Measurements from ENCODE around the gene FKBP14. TPM values are rescaled to one million over a fixed set of nuclear protein-coding genes. Genes with fewer than 3 reads are reported as not detected.

Gene FKBP14
- total and polyA plus RNA-seq, 2 of the 8 experiments (the other 6 are each of a cell fraction or from before 2014, with no cell fraction given): 3.2 to 20.7 TPM

GRCh38 chr7:30027065-30027456 is 559 bp upstream of the FKBP14 start:
- ChIA-PET CTCF (ENCODE audit: partially characterized antibody) (interaction anchor here (1.2 to 1.6 kb wide), 2 partner anchors 34 to 50 kb away, joined by 3 to 4 read pairs; no protein-coding TSS in a partner anchor), POLR2A (ENCODE audit: partially characterized antibody) (interaction anchor here (0.7 to 1.6 kb wide), 4 partner anchors 13 to 107 kb away, joined by 3 to 5 read pairs (median 4); partner anchors contain the start of gene MTURN)
- Histone ChIP-seq H3K27ac (ENCODE audit: low read depth, low read length) (no peak overlapping the region), H3K56ac (replicated peaks; ENCODE audit: insufficient read length, low read depth, low read length) (no peak overlapping the region), H3K18ac (ENCODE audit: extremely low read depth, low read length) (no peak overlapping the region), H3K9ac (replicated peaks in 1 of 4; ENCODE audit: extremely low read depth in 1 of 4, low read depth in 3 of 4, low read length in 3 of 4) (peak overlapping the region in 1 of 4 experiments; percentile 46; a peak in 1 of 7 replicates), H4K20me1 (replicated peaks in 1 of 2; ENCODE audit: control insufficient read depth in 1 of 2, insufficient read depth in 2 of 2, low read length in 2 of 2) (peaks cover 0 to 12% of the 10 kb centered on the region in 2 experiments), H3K23ac (ENCODE audit: insufficient read length) (no peak overlapping the region), H2BK12ac (ENCODE audit: low read depth, low read length) (no peak overlapping the region), H4K5ac (ENCODE audit: insufficient read length, low read depth, low read length) (no peak overlapping the region), H2AK5ac (ENCODE audit: low read depth, low read length) (no peak overlapping the region), H3K14ac (ENCODE audit: insufficient read length) (no peak overlapping the region), H3K27me3 (replicated peaks in 1 of 4; ENCODE audit: control insufficient read depth in 3 of 4, extremely low read depth in 1 of 4, insufficient read depth in 3 of 4, low read length in 3 of 4) (no peaks in the 10 kb centered on the region), H3K4me2 (ENCODE audit: insufficient read depth in 1 of 2, low read depth in 2 of 2, low read length in 2 of 2) (peak overlapping the region; percentile 85 to 96), H3K36me3 (ENCODE audit: control insufficient read depth in 2 of 4, insufficient read depth in 4 of 4, low read length in 3 of 4) (0 out of 8 replicates have a peak, but pooled peaks cover 0 to under 1% (median 0%) of the 10 kb centered on the region in 4 experiments), H4K8ac (ENCODE audit: extremely low read depth, insufficient read depth, low read length) (no peak overlapping the region), H3K4ac (replicated peaks; ENCODE audit: insufficient read length, low read depth, low read length) (no peak overlapping the region), H3K4me1 (replicated peaks in 1 of 4; ENCODE audit: control insufficient read depth in 3 of 4, insufficient read depth in 4 of 4, low read length in 3 of 4) (peaks cover 0 to 13% (median 4%) of the 10 kb centered on the region in 4 experiments; a peak in 5 of 7 replicates), H3K9me3 (ENCODE audit: insufficient read depth in 2 of 2, low read depth in 1 of 2, low read length in 1 of 2) (no peaks in the 10 kb centered on the region), H4K91ac (replicated peaks; ENCODE audit: insufficient read length, low read length) (no peak overlapping the region), H3K23me2 (ENCODE audit: low read depth, low read length) (peaks cover 11% of the 10 kb centered on the region), H3K79me1 (ENCODE audit: low read depth, low read length) (peaks cover 2% of the 10 kb centered on the region; the same call in 1 of the 2 replicates), H3K79me2 (ENCODE audit: control insufficient read depth in 1 of 2, insufficient read depth in 2 of 2, low read length in 2 of 2) (peaks cover 8 to 66% of the 10 kb centered on the region in 2 experiments), H3K4me3 (ENCODE audit: extremely low read depth in 1 of 4, insufficient read depth in 2 of 4, low read depth in 3 of 4, low read length in 4 of 4) (peak overlapping the region; percentile 80 to 97 (median 86)), H2BK15ac (ENCODE audit: low read length) (no peak overlapping the region), H2BK5ac (ENCODE audit: low read depth, low read length) (no peak overlapping the region), H2AFZ (ENCODE audit: low read length) (peak overlapping the region; percentile 46), H2BK120ac (replicated peaks; ENCODE audit: low read depth, low read length) (no peak overlapping the region), H2BK20ac (ENCODE audit: low read length) (no peak overlapping the region)
- FAIRE-seq (no peak), DNase-seq (ENCODE audit: low read depth in 1 of 2, low spot score in 2 of 2) (no peak)
- WGBS, 2 experiments (ENCODE audit: extremely low coverage in 1 of 2, insufficient coverage in 1 of 2, insufficient read length in 1 of 2, insufficient replicate concordance in 2 of 2, low coverage in 1 of 2, low lambda C conversion rate in 2 of 2, missing lambda C conversion rate in 1 of 2): 6% methylated on average over 10 of the region's 10 CpGs; no CpG with 5 or more reads in 1 of the 2 experiments
- TF ChIP-seq BCL11A (IDR thresholded peaks at IDR 0.05; ENCODE audit: low read depth in 2 of 2, low read length in 2 of 2): no peak
- no peak for TF ChIP-seq MAX (IDR thresholded peaks at IDR 0.05)
- TF ChIP-seq TBP (IDR thresholded peaks at IDR 0.05; ENCODE audit: low read depth, low read length): no peak
- TF ChIP-seq EZH2 (IDR thresholded peaks at IDR 0.05; ENCODE audit: low read depth, low read length, severe bottlenecking): no peak
- TF ChIP-seq E2F6 (IDR thresholded peaks at IDR 0.05): no peak
- TF ChIP-seq KDM5A (IDR thresholded peaks at IDR 0.05; ENCODE audit: low read length): no peak
- no peak for TF ChIP-seq KDM1A (IDR thresholded peaks at IDR 0.05; ENCODE audit: borderline replicate concordance, low read length)
- TF ChIP-seq ATF3 (IDR thresholded peaks at IDR 0.05; ENCODE audit: insufficient read depth, low read depth, low read length): no peak
- no peak for TF ChIP-seq YY1 (IDR thresholded peaks at IDR 0.05; ENCODE audit: low read depth, low read length)
- TF ChIP-seq SP1 (IDR thresholded peaks at IDR 0.05; ENCODE audit: low read depth, low read length): no peak
- TF ChIP-seq CEBPB (IDR thresholded peaks at IDR 0.05; ENCODE audit: low read depth, low read length): no peak

Data from H1 (cell line).